ENCODE data around the gene DHCR24. TPM values are rescaled to one million over a fixed set of nuclear protein-coding genes. Genes with fewer than 3 reads are reported as not detected.

DHCR24 gene
- total and polyA plus RNA-seq, 2 of the 13 experiments (the other 11 are each of a cell fraction or from before 2014, with no cell fraction given), result 374 to 448 TPM

DNA sequence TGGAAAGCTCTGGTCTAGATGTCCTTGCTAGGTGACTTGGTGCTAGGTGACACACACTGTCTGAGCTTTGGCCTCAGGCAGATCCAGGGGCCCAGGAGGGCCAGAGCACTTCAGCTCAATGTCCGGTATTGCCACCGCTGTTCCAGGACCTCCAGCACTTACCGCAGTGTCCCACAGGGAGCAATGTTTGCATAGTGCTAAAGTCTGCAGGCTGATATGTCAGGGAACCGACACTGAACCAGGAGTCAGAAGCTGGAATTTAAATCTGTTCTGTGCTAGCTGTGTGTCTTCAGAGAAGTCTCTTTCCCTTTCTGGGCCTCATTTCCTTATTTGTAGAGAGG lies 19.3 kb downstream of the DHCR24 start (continued):
- TF ChIP-seq, protein P1, sequence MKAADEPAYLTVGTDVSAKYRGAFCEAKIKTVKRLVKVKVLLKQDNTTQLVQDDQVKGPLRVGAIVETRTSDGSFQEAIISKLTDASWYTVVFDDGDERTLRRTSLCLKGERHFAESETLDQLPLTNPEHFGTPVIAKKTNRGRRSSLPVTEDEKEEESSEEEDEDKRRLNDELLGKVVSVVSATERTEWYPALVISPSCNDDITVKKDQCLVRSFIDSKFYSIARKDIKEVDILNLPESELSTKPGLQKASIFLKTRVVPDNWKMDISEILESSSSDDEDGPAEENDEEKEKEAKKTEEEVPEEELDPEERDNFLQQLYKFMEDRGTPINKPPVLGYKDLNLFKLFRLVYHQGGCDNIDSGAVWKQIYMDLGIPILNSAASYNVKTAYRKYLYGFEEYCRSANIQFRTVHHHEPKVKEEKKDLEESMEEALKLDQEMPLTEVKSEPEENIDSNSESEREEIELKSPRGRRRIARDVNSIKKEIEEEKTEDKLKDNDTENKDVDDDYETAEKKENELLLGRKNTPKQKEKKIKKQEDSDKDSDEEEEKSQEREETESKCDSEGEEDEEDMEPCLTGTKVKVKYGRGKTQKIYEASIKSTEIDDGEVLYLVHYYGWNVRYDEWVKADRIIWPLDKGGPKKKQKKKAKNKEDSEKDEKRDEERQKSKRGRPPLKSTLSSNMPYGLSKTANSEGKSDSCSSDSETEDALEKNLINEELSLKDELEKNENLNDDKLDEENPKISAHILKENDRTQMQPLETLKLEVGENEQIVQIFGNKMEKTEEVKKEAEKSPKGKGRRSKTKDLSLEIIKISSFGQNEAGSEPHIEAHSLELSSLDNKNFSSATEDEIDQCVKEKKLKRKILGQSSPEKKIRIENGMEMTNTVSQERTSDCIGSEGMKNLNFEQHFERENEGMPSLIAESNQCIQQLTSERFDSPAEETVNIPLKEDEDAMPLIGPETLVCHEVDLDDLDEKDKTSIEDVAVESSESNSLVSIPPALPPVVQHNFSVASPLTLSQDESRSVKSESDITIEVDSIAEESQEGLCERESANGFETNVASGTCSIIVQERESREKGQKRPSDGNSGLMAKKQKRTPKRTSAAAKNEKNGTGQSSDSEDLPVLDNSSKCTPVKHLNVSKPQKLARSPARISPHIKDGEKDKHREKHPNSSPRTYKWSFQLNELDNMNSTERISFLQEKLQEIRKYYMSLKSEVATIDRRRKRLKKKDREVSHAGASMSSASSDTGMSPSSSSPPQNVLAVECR (CRISPR knock-in tag; IDR thresholded peaks at IDR 0.05; ENCODE audit: borderline replicate concordance), result peak; percentile 80; the same call in 1 of the 2 replicates
- TF ChIP-seq ZEB1 (IDR thresholded peaks at IDR 0.05; ENCODE audit: insufficient replicate concordance, low read depth), result no peak
- TF ChIP-seq MXI1 (IDR thresholded peaks at IDR 0.05; ENCODE audit: borderline replicate concordance, low read depth, low read length), result peak; percentile 83; the same call in 1 of the 3 replicates
- peak; percentile 99 for TF ChIP-seq SALL1 (CRISPR knock-in tag; IDR thresholded peaks at IDR 0.05)
- TF ChIP-seq SIX1 (CRISPR knock-in tag; IDR thresholded peaks at IDR 0.05; ENCODE audit: borderline replicate concordance), result peak; percentile 89
- TF ChIP-seq, protein P2, sequence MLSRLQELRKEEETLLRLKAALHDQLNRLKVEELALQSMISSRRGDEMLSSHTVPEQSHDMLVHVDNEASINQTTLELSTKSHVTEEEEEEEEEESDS (CRISPR knock-in tag; IDR thresholded peaks at IDR 0.05; ENCODE audit: borderline replicate concordance), result no peak
- TF ChIP-seq, protein P3, sequence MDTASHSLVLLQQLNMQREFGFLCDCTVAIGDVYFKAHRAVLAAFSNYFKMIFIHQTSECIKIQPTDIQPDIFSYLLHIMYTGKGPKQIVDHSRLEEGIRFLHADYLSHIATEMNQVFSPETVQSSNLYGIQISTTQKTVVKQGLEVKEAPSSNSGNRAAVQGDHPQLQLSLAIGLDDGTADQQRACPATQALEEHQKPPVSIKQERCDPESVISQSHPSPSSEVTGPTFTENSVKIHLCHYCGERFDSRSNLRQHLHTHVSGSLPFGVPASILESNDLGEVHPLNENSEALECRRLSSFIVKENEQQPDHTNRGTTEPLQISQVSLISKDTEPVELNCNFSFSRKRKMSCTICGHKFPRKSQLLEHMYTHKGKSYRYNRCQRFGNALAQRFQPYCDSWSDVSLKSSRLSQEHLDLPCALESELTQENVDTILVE (CRISPR knock-in tag; IDR thresholded peaks at IDR 0.05), result peak; percentile 86
- no peak for TF ChIP-seq HNRNPUL1 (IDR thresholded peaks at IDR 0.05; ENCODE audit: low read depth, low read length)
- peak; percentile 50; the same call in 1 of the 2 replicates for TF ChIP-seq HOXA5 (CRISPR knock-in tag; IDR thresholded peaks at IDR 0.05)
- peak; percentile 85; the same call in 1 of the 2 replicates for TF ChIP-seq ZNF614 (CRISPR knock-in tag; IDR thresholded peaks at IDR 0.05; ENCODE audit: borderline replicate concordance)
- TF ChIP-seq SRSF4 (IDR thresholded peaks at IDR 0.05; ENCODE audit: low read depth, low read length, poor library complexity, severe bottlenecking), result no peak
- no peak for TF ChIP-seq KLF11 (CRISPR knock-in tag; IDR thresholded peaks at IDR 0.05)
- TF ChIP-seq FOXA3 (CRISPR knock-in tag; IDR thresholded peaks at IDR 0.05), result peak; percentile 88
- TF ChIP-seq, protein P4, sequence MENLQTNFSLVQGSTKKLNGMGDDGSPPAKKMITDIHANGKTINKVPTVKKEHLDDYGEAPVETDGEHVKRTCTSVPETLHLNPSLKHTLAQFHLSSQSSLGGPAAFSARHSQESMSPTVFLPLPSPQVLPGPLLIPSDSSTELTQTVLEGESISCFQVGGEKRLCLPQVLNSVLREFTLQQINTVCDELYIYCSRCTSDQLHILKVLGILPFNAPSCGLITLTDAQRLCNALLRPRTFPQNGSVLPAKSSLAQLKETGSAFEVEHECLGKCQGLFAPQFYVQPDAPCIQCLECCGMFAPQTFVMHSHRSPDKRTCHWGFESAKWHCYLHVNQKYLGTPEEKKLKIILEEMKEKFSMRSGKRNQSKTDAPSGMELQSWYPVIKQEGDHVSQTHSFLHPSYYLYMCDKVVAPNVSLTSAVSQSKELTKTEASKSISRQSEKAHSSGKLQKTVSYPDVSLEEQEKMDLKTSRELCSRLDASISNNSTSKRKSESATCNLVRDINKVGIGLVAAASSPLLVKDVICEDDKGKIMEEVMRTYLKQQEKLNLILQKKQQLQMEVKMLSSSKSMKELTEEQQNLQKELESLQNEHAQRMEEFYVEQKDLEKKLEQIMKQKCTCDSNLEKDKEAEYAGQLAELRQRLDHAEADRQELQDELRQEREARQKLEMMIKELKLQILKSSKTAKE (CRISPR knock-in tag; IDR thresholded peaks at IDR 0.05; ENCODE audit: borderline replicate concordance), result peak; percentile 85
- TF ChIP-seq PCBP2 (optimal IDR thresholded peaks at IDR 0.05; ENCODE audit: low read depth, low read length, poor library complexity, severe bottlenecking), result no peak
- TF ChIP-seq ZFX (CRISPR knock-in tag; IDR thresholded peaks at IDR 0.05; ENCODE audit: low read depth), result peak; percentile 85
- peak; percentile 82 for TF ChIP-seq ZFP36 (IDR thresholded peaks at IDR 0.05; ENCODE audit: borderline replicate concordance, low read depth, low read length, partially characterized antibody)
- TF ChIP-seq HNF4G (IDR thresholded peaks at IDR 0.05; ENCODE audit: borderline replicate concordance, low read depth, low read length), result peak; percentile 96
- TF ChIP-seq HNF4G (CRISPR knock-in tag; IDR thresholded peaks at IDR 0.05; ENCODE audit: borderline replicate concordance, low read depth), result peak; percentile 86; the same call in 1 of the 2 replicates
- peak; percentile 57; the same call in 1 of the 2 replicates for TF ChIP-seq ZNF501 (CRISPR knock-in tag; IDR thresholded peaks at IDR 0.05)
- TF ChIP-seq, protein P5, sequence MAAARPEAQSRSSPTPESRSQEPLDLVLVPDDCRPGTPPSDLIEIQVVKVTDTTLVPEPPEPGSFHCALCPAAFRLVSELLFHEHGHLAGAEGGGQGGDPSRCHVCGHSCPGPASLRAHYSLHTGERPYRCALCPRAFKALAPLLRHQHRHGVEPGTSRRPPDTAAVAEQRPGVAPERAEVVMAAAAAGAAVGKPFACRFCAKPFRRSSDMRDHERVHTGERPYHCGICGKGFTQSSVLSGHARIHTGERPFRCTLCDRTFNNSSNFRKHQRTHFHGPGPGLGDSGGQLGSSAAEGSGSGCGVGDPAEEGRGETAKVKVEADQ (CRISPR knock-in tag; IDR thresholded peaks at IDR 0.05; ENCODE audit: borderline replicate concordance), result peak; percentile 99
- TF ChIP-seq PTBP1 (IDR thresholded peaks at IDR 0.05; ENCODE audit: low read depth, low read length, poor library complexity, severe bottlenecking), result no peak

Data from HepG2 (cell line).